Activated naive CD4-positive, alpha-beta T cell treated with anti-CD3 and anti-CD28 coated beads, Interleukin-2, amount 10 ng/mL, durations not matched to agents 7 days and 5 days (primary cell): ENCODE measurements around the gene OLFM1.
"Not testable (repeated sequence)": the region's sequence is repeated elsewhere in the genome, so short reads cannot be mapped to it uniquely, and the experiment has no call there.

Source experiments
- CTCF ChIA-PET: fragments of 350-600 bp; sonication (Branson Sonifier 250); formaldehyde crosslinking; loops from one replicate; lab custom pipeline; 2021; ENCODE audit warnings: antibody characterized with exemption; lab: Charles Lee
- DNase-seq: peaks from one replicate; pipeline ENCODE4 v3.0.0-alpha.2; 2020
- H3K27ac Mint-ChIP-seq: one replicate; pipeline ENCODE4 v1.8.0; 2021; ENCODE audit warnings: mild to moderate bottlenecking, moderate library complexity, mixed read lengths
- H3K27me3 Mint-ChIP-seq: one replicate; pipeline ENCODE4 v1.8.0; 2021; ENCODE audit warnings: mild to moderate bottlenecking, mixed read lengths
- H3K36me3 Mint-ChIP-seq: one replicate; pipeline ENCODE4 v1.8.0; 2021; ENCODE audit warnings: mixed read lengths
- H3K4me1 Mint-ChIP-seq: one replicate; pipeline ENCODE4 v1.8.0; 2021; ENCODE audit warnings: mixed read lengths
- H3K4me3 Mint-ChIP-seq: one replicate; pipeline ENCODE4 v1.8.0; 2021; ENCODE audit warnings: mild to moderate bottlenecking, moderate library complexity, mixed read lengths
- H3K9me3 Mint-ChIP-seq: one replicate; pipeline ENCODE4 v1.8.0; 2021; ENCODE audit warnings: mixed read lengths

OLFM1 gene

DNA sequence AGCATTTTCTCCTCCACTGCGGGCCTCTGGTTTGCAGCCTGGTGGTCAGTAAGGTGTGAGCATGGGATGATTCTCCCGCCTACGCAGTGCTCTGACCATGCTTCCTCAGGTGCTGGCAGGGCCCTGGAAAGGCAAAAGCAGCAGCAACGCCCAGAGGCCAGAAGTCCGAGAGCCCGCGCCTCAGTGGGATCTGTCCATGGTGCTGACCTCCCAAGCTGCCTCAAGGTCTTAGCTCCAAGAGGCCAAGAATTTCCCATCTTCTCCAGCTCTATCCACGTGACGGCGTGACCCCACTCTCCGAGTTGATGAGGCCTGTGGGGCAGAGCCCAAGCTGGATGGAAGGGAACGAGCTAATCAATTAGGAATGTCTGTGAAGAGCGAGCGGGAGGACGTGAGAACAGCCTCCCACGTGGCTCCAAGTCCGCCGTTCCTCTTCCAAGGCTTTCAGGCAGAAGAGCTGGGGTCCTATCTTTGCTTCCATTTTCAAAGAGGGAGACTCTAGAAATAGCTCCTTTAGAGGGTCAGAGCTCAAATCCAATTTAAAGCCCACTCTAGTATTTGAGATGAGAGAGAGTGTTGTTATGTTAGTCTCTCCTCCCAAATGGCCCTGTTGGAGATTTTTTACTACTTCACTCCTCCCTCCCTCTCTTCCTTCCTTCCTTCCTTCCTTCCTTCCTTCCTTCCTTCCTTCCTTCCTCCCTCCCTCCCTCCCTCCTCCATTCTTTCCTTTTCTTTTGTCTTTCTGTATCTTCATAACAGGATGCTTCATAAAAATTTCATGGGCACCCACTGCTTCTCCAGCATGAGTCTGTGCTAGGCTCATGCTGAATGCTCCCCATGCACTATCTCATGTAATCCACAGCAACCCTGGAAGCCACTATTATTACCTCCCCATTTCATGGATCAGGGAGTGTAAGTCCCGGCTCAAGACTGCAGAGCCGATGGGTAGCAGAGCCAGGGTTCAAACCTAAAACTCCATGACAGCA is 69.3 kb downstream of the OLFM1 start:
- CTCF ChIA-PET: no interaction called here
- Mint-ChIP-seq H3K4me1 (no peaks in the 10 kb centered on the region), H3K27me3 (no peaks in the 10 kb centered on the region), H3K4me3 (no peak overlapping the region), H3K27ac (no peak overlapping the region), H3K9me3 (no peaks in the 10 kb centered on the region), H3K36me3 (no peaks in the 10 kb centered on the region)
- DNase-seq: peak; percentile 51

DNA sequence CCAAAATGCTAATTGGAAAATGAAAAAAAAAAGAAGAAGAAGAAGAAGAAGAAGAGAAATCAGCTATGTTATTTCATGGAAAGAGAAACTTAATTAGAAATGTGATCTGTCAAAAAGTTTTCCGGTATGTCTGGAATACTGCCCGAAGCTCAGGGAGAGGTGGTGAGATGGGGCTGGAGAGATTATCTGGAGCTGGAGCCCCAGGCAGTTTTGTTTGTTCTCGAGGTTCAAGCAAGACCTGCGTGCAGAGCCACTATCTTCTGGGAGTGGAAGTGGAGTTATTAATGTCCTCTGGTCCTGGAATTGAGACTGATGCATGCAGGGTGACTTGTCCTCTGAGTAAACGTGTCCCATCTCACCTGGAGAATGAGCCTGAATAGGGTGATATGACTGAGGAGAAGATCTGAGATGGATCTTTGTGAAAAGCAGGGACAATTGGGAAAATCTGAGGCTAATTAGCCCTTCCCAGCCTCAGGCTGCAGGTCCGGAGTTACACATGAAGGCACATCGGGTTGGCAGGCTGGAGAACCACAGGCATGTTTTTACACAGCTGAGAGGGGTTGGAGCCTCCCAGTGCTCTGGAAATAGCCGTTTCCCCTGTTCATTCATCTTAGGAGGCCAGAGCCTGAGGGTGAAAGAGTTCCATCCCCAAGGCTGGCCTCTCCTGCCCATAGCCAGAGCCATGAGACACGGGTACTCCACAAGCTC is 70.5 kb downstream of the OLFM1 start:
- Mint-ChIP-seq H3K36me3 (no peaks in the 10 kb centered on the region), H3K4me1 (no peaks in the 10 kb centered on the region), H3K4me3 (no peak overlapping the region), H3K27me3 (no peaks in the 10 kb centered on the region), H3K27ac (no peak overlapping the region), H3K9me3 (no peaks in the 10 kb centered on the region)
- CTCF ChIA-PET: no interaction called here
- DNase-seq: no peak

DNA sequence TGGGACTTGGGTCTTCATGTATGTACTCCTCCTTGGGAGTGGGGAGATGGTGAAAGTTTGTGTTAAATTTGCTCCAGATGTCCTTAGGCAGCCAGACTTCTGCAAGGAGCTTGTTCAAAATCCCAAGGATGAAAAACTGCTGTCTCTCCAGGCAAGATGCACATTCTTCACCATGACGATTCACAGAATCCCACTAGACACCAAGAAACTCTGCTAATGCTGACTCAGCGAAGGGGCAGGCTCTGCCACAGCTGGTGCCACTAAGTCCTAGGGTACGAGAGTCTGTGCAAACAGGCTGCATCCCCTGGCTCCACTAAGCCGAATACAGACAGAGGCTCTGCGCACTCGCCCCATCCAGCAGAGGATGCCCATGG is 71.1 kb downstream of the OLFM1 start:
- Mint-ChIP-seq H3K36me3 (no peaks in the 10 kb centered on the region), H3K9me3 (no peaks in the 10 kb centered on the region), H3K27ac (no peak overlapping the region), H3K4me3 (no peak overlapping the region), H3K27me3 (no peaks in the 10 kb centered on the region), H3K4me1 (no peaks in the 10 kb centered on the region)
- no peak for DNase-seq
- CTCF ChIA-PET: no interaction called here

DNA sequence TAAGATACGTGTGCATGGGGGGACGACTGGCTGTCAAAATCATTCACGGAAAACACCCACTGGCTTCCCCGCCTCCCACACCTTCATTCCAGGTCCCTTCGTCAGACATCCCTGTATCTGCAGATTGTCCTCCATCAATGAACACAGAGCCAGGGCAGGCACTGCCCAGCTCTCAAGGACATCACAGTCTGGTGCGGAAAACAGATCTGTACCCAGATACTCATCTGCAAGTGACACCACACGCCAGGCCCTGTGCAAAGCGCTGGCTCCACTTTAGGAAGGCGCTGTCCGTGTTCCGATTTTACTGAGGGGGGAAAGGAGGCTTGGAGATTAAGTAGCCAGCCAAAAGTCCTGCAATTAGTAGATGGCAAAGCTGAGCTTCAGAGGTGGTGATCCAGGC is 72.3 kb downstream of the OLFM1 start:
- H3K36me3 Mint-ChIP-seq: no peaks in the 10 kb centered on the region
- H3K4me1 Mint-ChIP-seq: no peaks in the 10 kb centered on the region
- H3K9me3 Mint-ChIP-seq: no peaks in the 10 kb centered on the region
- no peak overlapping the region for H3K4me3 Mint-ChIP-seq
- CTCF ChIA-PET: no interaction called here
- H3K27ac Mint-ChIP-seq: no peak overlapping the region
- no peak for DNase-seq
- H3K27me3 Mint-ChIP-seq: no peaks in the 10 kb centered on the region

DNA sequence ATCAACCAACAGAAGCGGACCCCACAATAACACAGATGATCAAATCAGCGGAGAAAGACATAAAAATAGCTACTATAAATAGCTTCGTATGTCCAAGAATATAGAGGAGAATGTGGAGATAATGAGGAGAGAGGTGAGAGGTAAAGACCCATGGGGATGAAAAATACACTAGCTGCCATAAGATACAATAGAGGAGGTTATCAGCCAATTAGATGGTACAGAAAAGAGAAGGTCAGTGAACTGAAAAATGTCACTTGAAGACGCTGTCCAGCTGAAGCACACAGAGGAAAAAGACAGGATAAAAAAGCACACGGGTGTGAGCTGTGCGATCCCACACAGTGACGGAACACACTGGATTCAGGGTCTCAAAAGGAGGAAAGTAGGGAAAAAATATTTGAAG is 73.4 kb downstream of the OLFM1 start:
- Mint-ChIP-seq H3K27ac (peak overlapping the region; percentile 4), H3K27me3 (no peaks in the 10 kb centered on the region), H3K4me1 (no peaks in the 10 kb centered on the region), H3K36me3 (no peaks in the 10 kb centered on the region), H3K4me3 (no peak overlapping the region), H3K9me3 (no peaks in the 10 kb centered on the region)
- CTCF ChIA-PET: no interaction called here
- DNase-seq: no peak

DNA sequence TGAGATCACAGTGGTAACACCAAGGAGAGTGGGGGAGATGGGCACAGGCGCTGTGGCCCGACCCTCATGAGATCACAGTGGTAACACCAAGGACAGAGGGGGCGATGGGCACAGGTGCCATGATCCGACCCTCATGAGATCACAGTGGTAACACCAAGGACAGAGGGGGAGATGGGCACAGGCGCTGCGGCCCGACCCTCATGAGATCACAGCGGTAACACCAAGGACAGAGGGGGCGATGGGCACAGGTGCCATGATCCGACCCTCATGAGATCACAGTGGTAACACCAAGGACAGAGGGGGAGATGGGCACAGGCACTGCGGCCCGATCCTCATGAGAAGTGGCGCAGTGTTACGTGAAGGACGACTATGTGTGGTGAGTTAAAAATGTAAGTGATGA is 75.1 kb downstream of the OLFM1 start:
- H3K4me3 Mint-ChIP-seq, H3K36me3 Mint-ChIP-seq, H3K27ac Mint-ChIP-seq: not testable (repeated sequence)

DNA sequence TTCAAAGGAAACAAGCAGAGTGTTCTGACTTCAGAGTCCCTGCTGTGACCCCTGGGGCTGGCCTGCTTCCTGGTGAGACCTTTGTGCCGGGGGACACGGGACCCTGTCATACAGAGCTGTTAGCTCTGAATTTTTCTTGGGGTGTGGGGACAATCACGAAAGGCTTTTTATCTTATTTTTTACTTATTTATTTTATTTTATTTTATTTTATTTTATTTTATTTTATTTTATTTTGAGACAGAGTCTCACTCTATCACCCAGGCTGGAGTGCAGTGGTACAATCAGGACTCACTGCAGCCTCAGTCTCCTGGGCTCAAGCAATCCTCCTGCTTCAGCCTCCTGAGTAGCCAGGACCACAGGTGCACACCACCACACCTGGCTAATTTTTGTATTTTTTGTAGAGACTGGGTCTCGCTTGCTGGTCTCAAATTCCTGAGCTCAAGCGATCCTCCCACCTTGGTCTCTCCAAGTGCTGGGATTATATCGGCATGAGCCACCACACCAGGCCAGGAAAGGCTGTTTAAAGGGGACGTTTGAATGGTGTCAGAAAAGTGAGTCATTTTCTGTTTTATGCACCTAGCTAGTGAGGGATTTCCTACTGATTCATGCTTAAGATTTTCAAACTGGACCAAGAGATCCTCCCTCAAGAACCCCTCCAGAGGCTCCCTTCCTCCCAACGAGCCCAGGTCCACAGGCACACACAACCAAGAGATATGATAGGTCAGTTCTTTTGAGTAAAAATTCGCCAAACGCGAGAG is 75.7 kb downstream of the OLFM1 start:
- DNase-seq: no peak
- H3K4me1 Mint-ChIP-seq: no peaks in the 10 kb centered on the region
- H3K4me3 Mint-ChIP-seq: no peak overlapping the region
- no peaks in the 10 kb centered on the region for H3K27me3 Mint-ChIP-seq
- no peak overlapping the region for H3K27ac Mint-ChIP-seq
- H3K9me3 Mint-ChIP-seq: no peaks in the 10 kb centered on the region
- no peaks in the 10 kb centered on the region for H3K36me3 Mint-ChIP-seq
- CTCF ChIA-PET: no interaction called here

More for the DNA sequence above, 75.1 kb downstream of the OLFM1 start:
- H3K27me3 Mint-ChIP-seq, H3K9me3 Mint-ChIP-seq, H3K4me1 Mint-ChIP-seq, DNase-seq, CTCF ChIA-PET: not testable (repeated sequence)

DNA sequence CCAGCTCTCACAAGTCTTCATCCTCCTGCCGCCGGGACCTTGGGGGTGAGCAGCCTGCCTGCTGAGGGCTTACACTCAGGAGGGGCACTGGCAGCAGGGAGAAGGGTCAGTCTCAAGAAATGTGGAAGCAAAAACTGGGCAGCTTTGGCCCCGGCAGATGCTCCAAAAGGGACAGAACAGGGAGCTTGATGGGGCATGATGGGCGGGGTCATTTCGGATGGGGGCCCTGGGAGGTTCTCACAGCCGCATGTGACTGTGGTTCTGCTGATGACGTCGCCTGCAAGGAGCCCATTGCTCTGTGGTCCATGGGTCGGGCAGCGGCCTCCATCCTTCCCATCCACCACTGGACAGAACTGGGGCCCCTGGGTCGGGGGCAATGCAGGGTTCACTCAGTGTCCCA is 76.6 kb downstream of the OLFM1 start:
- Mint-ChIP-seq H3K9me3 (no peaks in the 10 kb centered on the region), H3K27me3 (no peaks in the 10 kb centered on the region), H3K27ac (no peak overlapping the region), H3K4me1 (no peaks in the 10 kb centered on the region), H3K36me3 (no peaks in the 10 kb centered on the region), H3K4me3 (no peak overlapping the region)
- no peak for DNase-seq
- CTCF ChIA-PET: no interaction called here

DNA sequence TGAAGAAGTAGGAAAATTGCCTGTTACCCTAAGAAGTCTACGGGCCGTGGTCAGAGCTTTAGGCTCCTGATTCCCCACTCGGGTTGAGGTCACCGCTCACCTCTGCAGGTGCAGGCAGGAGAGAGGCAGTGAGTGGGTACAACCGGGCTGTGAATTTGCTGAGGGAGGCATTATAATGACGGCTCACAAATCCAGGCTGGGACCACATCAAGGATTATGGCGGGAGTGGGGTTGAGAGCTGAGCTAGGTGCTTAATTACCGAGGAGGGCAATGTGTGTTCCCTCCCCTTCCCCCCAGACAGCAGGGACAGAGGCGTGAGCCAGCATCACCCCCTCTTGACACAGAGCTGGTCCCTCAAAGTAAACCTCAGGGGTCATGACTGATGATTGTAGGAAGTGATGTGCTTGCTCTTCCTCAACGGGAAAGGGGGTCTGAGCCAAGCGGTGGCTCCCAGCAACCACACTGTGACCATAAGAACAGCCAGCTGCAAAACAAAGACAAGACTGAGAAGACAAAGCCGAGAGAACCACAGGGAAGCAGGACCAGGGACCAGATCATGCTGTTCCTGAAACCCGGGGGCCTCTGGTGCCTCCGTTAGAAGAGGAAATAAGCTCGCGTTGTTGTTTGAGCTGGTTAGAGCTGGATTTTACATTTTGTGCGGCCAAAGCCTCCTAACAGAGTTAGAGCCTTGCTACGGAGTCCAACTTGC is 77.7 kb downstream of the OLFM1 start:
- peaks cover 3% of the 10 kb centered on the region for H3K9me3 Mint-ChIP-seq
- no peaks in the 10 kb centered on the region for H3K27me3 Mint-ChIP-seq
- no peak overlapping the region for H3K4me3 Mint-ChIP-seq
- no peak for DNase-seq
- CTCF ChIA-PET: no interaction called here
- no peaks in the 10 kb centered on the region for H3K36me3 Mint-ChIP-seq
- no peaks in the 10 kb centered on the region for H3K4me1 Mint-ChIP-seq
- H3K27ac Mint-ChIP-seq: no peak overlapping the region

DNA sequence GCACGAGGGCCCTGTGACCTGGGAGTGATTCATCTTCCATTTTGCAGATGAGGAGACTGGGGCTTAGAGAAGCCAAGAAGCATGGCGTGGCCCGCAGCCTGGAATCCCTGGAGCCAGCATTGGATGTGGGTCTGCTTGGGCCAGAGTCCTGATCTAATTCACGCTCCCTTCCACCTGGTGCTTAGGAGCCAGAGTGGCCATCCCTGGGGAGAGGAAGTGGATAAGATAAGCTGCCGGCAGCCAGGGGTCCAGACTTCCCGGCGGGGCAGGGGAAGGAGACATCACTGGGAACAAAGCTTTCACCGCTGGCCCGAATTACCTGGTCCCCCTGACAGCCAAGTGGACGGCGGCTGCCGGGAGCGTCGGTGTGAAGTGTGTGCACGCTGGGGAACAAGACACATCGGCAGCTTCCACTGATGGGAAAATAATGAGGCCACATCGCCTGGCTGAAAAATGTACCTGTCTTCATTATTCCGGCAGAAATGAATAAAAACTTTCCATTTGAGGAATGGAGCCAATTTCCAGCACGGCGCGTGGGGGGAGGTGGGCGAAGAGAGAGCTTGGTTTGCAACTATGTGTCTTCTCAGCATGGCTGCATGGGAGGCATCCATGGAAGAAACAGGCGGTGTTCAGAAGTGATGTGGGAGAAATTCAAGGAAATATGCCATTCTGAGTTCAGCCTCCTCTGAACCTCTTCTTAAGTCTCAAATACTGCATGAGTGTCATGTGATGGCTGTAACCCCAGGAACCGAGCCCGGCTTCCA is 78.5 kb downstream of the OLFM1 start:
- H3K27me3 Mint-ChIP-seq: no peaks in the 10 kb centered on the region
- H3K36me3 Mint-ChIP-seq: no peaks in the 10 kb centered on the region
- no peak for DNase-seq
- CTCF ChIA-PET: no interaction called here
- no peak overlapping the region for H3K4me3 Mint-ChIP-seq
- H3K9me3 Mint-ChIP-seq: peaks cover 3% of the 10 kb centered on the region
- H3K27ac Mint-ChIP-seq: no peak overlapping the region
- H3K4me1 Mint-ChIP-seq: no peaks in the 10 kb centered on the region

DNA sequence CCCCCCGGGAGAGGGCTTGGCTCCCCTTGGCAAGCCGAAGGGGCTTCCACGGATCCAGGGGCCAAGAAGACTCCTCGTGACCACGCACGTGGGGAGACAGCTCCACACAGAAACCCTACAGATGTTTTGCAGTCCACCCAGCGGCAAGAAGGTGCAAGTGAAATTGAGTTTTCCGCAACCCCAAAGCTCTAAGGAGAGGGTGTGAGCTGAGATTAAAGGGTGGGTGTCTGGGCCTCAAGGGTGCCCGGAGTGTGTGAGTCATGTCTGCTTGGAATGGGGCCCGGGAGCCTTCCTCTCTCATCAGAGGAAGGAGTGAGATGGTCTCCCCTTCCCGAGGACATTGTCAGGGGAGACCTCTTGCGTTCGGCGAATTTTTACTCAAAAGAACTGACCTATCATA is 79.1 kb downstream of the OLFM1 start:
- peaks cover 3% of the 10 kb centered on the region for H3K9me3 Mint-ChIP-seq
- no peak overlapping the region for H3K27ac Mint-ChIP-seq
- no peak overlapping the region for H3K4me3 Mint-ChIP-seq
- no peak for DNase-seq
- H3K27me3 Mint-ChIP-seq: no peaks in the 10 kb centered on the region
- no peaks in the 10 kb centered on the region for H3K36me3 Mint-ChIP-seq
- CTCF ChIA-PET: no interaction called here
- no peaks in the 10 kb centered on the region for H3K4me1 Mint-ChIP-seq

DNA sequence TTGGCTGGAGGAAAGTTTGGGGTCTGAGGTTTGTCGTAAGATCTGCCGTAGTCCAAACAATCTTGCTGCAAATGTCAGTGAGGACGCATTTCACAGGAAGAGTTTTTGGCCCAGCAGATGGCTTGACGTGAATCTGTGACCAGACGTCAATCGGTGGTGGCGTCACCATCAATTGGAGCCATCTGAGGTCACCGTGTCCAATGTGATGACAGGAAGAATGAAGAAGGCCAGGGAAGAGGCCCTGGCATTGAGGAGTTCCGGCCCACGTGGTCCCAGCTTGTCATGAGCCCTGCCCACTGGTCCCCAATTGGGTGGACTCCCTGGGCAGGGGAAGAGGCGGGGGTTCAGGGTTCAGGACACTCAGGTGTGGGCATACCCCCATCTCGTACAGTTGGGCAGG is 79.9 kb downstream of the OLFM1 start:
- Mint-ChIP-seq H3K4me1 (no peaks in the 10 kb centered on the region), H3K4me3 (no peak overlapping the region), H3K9me3 (peaks cover 3% of the 10 kb centered on the region), H3K27ac (no peak overlapping the region), H3K36me3 (no peaks in the 10 kb centered on the region), H3K27me3 (no peaks in the 10 kb centered on the region)
- no peak for DNase-seq
- CTCF ChIA-PET: no interaction called here

DNA sequence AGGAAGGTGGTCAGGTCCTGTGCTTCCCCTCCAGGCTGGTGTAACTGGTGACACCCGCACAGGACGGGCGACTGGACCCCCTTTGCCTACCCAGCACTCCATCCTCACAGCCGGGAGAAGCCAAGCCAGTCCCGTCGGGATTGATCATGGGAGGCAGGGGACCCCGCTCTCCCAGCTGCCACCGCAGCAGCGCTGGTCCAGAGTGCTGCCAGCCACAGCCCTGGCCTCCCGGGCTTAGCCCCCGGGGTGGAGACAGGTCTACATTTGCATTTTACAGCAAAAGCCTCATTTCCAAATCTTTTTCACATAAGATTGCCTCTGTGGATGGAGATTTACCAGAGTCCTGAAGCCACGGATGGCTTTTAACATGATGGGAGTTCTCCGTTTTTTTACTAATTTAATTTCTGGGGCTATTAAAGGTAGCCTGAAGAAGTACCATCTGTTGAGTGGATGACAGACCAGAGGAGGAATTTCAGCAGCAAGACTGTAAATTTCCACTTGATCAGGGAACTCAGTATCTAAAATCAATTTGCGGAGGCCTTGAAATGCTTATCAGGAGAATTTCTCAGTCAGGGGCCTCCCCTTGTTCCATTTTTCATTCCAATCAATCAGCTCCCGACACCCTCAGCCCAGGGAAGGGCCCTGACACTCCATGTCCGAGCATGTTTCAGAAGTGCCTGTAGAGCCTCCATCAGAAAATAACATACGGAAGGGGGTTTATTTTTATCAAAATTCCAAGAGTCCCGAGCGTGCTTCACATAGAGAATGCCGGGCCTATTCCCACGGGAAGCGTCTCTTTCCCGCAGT is 80.6 kb downstream of the OLFM1 start:
- H3K27me3 Mint-ChIP-seq: no peaks in the 10 kb centered on the region
- CTCF ChIA-PET: no interaction called here
- H3K36me3 Mint-ChIP-seq: no peaks in the 10 kb centered on the region
- no peak overlapping the region for H3K4me3 Mint-ChIP-seq
- no peaks in the 10 kb centered on the region for H3K4me1 Mint-ChIP-seq
- DNase-seq: no peak
- H3K27ac Mint-ChIP-seq: no peak overlapping the region
- H3K9me3 Mint-ChIP-seq: peaks cover 3% of the 10 kb centered on the region
